ENCODE data around the gene DTX3.
"Not testable (repeated sequence)": the region's sequence is repeated elsewhere in the genome, so short reads cannot be mapped to it uniquely, and the experiment has no call there.

DTX3 gene

GRCh38 chr12:57632073-57632957 lies 27.7 kb downstream of the DTX3 start:
- no peak for DNase-seq (ENCODE audit: low read depth)

DNA sequence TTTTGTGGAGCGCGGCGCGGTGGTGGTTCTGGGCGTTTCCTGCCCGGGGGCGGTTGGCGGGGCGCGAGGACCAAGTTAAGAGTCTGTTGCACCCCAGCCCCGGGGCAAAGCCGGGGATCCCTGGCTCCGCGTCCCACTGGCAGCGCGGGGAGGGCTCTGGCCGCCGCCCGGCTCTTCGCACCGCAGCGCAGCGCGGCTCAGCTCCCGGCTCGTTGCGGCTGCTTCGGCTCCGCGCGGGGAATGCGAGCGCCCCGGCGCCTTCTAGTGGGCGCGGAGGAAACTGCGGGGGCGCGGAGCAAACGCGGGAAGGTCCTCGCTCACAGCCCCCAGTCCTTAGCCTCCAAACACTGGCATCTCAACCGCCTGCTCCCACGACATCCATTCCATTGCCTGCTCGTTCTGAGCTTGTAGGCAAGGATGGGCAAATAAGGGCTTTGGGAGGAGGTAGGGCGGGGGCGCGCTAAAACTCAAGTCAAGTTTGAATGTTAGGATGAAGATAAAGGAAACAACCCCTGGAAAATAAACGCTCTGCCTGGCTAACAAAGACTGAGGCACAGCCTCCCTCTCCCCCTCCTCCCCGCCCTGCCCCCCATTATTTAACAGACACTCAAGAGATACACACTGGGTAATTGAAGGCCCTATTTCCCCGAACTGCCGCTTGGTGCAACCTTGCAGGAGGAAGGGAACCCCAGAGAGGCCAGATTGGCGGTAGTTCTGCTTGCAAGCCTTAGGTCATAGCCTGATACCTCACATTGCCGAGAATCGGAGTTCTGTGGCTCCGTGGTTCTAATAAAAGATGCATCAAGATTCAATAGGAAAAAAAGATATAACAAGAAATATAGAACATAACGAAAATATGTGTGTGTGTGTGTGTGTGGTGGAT lies 28.6 kb downstream of the DTX3 start, which contains the start of gene B4GALNT1:
Gene B4GALNT1 (minus strand): TSS at position 244 of the 883 bp plus-strand sequence. CDS start 1,069 bp downstream, outside the sequence.
- no peak for DNase-seq (ENCODE audit: low read depth)

- DNase-seq (ENCODE audit: low read depth) = not testable (repeated sequence)
These were observed 32.1 kb downstream of the DTX3 start for GRCh38 chr12:57636731-57637130.

DNA sequence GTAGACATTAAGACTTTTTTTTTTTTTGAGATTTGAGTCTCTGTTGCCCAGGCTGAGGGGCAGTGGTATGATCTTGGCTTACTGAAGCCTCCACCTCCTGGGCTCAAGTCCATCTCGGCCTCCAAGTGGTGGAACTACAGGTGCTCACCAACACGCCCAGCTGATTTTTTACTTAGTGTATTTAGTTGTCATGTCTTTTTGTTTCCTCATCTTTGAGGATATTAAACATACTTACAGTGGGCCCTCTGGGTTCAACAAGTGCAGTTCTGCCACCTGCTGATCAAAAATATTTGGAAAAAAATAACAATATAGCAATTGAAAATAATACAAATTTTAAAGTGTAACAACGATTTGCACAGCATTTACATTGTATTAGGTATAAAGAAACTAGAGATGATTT lies 32.7 kb downstream of the DTX3 start:
- no peak for DNase-seq (ENCODE audit: low read depth)

DNA sequence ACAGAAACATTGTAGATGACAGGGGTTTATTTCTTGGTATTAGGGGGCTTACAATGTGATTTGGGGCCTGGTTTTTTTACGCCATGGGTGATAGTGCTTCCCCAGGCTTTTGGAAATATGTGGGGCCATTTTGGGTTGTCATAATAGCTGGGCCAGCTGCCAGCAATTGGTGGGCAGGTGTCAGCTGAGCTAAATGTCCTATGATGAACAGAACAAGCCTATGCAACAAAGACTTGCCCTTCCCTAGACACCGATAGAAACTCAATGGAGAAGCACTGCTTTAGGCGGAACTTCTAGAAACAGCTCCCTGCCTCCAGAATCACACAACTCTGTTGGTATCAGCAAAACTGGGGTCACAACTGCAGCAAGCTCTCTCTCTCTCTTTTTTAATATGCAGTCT lies 33.5 kb downstream of the DTX3 start:
- DNase-seq (ENCODE audit: low read depth) = no peak

DNA sequence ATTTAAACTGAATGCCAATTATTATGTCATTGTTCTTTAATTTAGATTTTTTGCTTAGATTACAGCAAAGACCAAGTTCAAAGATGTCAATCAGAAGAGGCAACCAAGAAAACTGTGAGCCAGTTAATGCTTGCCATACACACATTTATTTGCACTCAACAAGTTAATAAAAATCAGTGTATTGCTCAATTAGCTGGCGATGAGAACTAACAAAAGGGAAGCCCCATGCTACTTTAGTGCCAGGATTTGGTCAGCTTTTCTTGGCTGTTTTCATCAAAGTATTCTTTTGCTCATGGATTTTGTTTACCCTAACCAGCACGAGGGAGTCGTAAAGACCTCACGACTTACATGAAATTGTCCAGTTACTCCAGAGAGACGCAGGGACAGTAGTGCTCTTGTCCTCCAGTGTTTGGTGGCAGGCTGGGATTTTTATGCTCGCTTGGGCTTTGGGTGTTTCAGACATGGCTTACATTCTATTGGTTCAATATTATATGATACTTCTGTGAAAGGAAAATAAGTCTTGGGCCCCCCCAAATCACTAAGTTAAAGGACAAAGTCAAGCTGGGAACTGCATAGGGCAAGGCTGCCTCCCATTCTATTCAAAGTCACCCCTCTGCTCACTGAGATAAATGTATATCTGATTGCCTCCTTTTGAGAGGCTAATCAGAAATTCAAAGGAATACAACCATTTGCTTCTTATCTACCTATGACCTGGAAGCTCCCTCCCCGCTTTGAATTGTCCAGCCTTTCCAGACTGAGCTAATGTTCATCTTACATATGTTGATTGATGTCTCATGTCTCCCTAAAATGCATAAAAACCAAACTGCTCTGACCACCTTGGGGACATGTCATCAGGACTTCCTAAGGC lies 35.8 kb downstream of the DTX3 start:
- no peak for DNase-seq (ENCODE audit: low read depth)

DNA sequence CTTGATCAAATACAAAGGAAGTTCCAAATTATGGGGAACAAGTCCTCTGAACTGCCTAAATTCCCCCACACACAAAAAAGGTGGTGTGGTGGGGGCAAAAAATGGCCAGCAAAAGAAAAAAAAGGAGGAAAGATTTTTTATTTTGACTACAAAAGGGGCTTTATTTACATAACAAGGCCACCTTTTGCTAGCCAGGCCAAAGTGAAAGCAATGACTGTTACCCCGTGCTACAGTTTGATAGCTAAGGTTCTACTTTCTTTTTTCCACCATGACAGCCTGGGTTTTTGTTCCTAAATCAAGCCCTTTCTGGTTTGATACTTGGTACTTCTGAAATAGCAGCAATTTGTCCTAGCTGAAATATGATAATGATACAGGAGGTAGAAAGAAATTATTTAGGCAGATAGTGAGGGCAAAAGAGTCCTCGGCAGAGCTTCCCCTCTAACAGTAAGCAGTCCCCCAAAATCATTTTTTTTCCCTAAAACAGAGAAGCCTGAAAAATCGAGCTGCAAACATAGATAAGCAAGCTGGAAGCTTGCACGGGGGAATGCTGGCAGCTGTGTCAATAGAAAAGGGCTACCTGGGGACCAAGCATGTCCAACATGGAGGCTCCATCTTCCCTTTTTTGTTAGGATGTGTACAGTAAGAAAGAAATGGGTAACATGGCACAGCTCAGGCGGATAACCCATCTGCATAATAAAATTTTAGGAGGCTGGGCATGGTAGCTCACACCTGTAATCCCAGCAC lies 37.2 kb downstream of the DTX3 start:
- DNase-seq (ENCODE audit: low read depth) = no peak

DNA sequence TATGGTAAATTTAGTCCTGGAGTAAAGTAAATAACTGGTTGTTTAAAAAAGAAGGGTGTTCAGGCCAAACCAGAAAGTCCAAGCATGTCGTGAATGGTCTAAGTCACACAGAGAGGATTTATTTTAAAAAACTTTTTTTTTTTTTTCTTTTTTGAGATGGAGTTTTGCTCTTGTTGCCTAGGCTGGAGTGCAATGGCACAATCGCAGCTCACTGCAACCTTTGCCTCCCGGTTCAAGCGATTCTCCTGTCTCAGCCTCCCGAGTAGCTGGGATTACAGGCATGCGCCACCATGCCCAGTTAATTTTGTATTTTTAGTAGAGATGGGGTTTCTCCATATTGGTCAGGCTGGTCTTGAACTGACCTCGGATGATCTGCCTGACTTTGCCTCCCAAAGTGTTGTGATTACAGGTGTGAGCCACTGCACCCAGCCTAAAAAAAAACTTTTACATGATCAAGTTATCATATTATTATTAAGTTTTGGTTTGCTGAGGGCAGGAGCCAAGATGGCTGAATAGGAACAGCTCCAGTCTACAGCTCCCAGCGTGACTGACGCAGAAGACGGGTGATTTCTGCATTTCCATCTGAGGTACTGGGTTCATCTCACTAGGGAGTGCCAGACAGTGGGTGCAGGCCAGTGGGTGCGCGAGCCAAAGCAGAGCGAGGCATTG lies 41.5 kb downstream of the DTX3 start:
- not testable (repeated sequence) for DNase-seq (ENCODE audit: low read depth)

GRCh38 chr12:57646659-57647049 lies 42.0 kb downstream of the DTX3 start:
- DNase-seq (ENCODE audit: low read depth) = not testable (repeated sequence)

DNA sequence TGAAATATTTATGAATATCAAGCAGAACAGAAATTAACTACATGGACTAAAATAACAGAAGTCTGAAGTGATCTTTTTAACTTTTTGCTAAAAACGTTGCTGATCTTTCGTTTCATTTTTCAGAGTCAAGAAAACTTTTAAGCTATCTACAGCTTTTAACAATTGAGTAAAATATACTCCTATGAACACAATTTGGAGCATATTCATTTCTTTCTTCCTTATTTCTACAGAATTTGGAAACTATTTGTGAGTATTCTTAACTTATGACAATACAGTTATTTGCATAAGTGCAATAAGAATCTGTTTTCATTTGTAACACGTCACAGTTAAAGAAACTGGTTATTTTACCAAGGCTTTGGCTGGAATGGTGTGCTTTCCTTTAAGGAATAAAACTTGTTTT lies 49.4 kb downstream of the DTX3 start:
- DNase-seq (ENCODE audit: low read depth) = no peak

GRCh38 chr12:57655541-57656240 lies 51.1 kb downstream of the DTX3 start:
- no peak for DNase-seq (ENCODE audit: low read depth)

GRCh38 chr12:57656408-57656807 lies 51.8 kb downstream of the DTX3 start:
- not testable (repeated sequence) for DNase-seq (ENCODE audit: low read depth)

- DNase-seq (ENCODE audit: low read depth) = peak; percentile 11
These were observed 53.1 kb downstream of the DTX3 start for GRCh38 chr12:57657744-57658143.

GRCh38 chr12:57658890-57659289 lies 54.3 kb downstream of the DTX3 start:
- DNase-seq (ENCODE audit: low read depth) = no peak

Data from GM04503 (cell line).